HUDEP-2 (cell line): ENCODE data around the gene SHROOM3.

Source experiments
- DNase-seq, 76 experiments: peaks; one replicate each; lab custom pipeline; 2025; ENCODE audit not compliant: unreplicated experiment in 76 of 76; lab: John Stamatoyannopoulos, UW

The SHROOM3 gene

DNA sequence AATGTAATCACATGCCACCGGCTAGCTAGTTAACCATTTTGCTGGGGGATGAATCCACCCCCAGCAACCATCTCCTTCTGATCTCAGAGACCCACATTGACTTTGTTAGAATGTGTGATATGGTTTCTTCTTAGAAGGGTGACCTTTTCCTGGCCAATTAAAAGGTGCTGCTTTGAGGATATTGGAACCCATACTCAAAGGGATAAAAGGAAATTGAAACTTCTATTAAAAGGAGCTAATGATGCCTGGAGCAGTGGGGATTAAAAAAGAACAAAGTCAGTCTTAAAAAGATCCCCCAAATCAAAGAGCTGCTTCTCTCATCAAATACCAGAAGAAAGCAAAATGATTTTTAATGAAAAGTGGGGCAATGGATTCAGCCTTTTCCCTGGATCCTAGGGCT is 214.1 kb downstream of the SHROOM3 start:
- DNase-seq, result no peak

GRCh38 chr4:76651616-76652015 is 216.6 kb downstream of the SHROOM3 start:
- no peak for DNase-seq

GRCh38 chr4:76652389-76652788 is 217.4 kb downstream of the SHROOM3 start:
- DNase-seq, result no peak

- no peak for DNase-seq
Measured at GRCh38 chr4:76654084-76654483, 219.1 kb downstream of the SHROOM3 start.

GRCh38 chr4:76654791-76655190 is 219.8 kb downstream of the SHROOM3 start:
- no peak for DNase-seq

DNA sequence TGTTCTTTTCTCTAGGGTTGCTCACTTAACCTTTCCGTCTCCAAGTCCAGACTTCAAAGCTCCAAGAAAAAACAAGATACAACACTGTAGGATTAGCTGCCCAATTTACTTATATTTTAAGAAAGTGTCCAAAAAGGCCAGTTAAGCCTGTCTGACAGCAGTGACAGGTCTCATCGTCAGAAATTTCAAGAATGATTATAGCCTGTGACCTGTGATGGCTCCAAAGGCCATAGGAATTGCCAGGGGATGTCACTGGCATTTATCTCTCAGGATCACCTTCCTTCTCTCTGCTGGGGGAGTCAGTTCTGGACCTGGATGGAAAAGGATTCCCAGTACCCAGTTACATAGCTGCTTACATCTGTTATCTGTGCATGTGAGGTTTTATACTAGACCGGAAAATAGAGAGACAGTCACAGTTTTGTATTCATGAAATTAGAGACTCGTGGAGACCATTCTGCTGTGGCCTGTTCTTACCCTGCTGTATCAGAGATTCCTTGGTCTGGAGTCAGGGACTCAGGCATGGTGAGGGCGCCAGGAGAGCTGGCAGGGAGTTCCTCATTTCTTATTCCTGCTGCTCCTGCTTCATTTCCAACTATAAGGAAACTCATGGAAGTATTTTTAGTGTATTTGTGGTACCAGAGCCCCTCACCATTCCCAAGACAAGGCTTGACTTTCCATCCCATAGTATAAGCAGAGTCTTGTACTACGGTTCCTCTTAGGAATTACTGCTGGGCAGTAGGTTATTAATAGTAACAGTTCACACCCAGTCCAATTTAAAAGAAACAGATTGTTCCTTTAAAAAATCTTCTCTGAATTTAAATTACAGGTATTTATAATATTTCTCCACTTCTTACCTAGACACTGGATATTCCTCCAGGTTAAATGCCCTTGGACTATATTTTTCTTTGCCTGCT is 220.8 kb downstream of the SHROOM3 start:
- no peak for DNase-seq

DNA sequence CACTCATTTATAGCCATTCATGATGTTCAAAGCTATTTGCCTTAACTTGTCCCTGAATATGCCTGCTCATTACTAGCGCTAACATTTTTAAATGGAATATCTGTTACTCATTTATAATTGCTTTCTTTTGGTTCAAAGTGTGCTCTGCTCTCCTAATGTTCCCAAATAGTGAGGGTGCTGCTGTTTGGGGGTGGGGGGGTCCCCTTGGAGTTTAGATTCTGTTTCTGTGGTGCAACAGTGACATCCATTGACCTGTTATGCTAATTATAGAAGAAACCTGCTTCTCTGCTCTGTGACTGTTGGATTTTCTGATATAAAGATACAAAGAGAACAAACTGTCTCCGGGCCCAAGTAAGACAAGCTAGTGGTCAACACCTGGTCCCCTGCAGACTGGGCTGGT is 222.4 kb downstream of the SHROOM3 start:
- DNase-seq, result no peak

DNA sequence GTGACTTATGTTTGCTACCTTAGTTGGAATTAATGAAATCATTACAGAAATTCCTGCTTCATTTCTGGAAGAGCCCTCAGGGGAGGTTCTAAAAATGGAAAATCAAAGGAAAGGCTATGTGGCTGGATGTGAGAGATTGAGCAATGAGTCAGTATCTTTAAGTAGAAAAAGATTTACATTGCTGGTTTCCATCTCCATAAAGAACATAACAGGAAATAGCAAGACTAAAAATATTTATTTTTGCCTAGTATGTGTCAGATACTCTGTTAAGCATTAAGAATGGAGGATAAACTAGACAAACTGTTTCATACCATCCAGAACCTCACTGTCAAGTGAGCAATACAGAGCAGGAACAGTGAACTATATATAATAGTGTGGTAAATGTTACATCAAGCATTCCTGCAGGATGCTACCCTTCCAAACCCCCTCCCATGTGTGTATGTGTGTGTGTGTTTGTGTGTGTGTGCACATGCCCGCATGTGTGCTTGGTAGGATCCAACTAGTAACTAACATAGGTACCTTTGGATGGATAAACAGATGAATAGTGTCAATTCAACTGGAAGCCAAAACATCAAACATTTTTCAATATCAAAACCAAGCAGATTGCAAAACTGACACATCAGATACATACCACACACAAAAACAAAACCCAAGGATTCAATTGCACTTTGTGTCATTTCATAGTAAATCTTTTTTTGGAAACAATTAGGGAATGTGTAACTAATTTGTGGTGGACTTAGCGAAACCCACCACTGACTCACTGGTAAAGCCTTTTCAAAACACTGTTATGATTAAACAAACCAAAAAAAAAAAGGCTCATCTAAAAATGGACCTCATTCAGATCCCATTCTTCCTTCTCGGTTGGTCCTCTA is 223.4 kb downstream of the SHROOM3 start:
- DNase-seq, result no peak

- no peak for DNase-seq
Measured at GRCh38 chr4:76659103-76659490, 224.1 kb downstream of the SHROOM3 start.

DNA sequence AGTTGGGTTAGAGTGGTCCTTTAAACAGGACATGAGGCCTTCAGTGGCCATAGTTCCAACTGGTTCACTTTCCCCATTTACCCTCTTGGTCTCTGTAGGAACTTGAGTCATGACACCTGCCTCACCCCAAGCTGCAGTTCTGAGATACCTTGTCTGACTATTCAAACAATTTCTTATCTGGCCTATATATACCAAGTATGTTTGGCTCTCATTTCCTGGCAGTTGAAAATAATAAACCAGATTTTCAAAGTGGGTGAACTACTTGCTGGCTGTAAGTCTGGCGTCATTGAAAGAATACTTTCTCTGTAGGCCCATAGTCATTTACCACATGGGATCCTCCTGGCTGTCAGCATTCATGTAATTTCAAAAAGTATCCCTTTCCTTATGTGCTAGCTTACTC is 228.8 kb downstream of the SHROOM3 start:
- DNase-seq, result no peak

DNA sequence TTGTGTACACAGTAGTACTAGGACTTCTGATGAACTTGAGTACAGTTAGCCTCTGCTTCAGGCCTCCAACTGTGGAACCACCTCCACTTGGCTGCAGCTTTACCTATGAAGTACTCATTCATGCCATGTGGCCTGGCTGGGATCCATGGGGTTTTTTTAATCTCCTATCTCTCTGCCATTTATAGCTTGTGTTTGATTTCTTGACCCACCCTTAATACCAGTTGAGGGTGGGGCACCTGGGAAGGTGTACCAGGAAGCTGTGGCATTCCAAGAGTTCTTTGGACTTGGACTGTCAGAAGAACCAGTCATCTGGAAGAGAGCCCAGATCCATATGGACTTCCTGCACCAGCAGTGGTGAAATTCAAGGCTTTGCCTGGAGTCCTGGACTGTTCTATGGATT is 230.1 kb downstream of the SHROOM3 start:
- DNase-seq, result no peak

- no peak for DNase-seq
Measured at GRCh38 chr4:76665721-76666120, 230.7 kb downstream of the SHROOM3 start.

- DNase-seq, result no peak
Measured at GRCh38 chr4:76666944-76667532, 232.0 kb downstream of the SHROOM3 start.

- no peak for DNase-seq
Measured at GRCh38 chr4:76670631-76671030, 235.6 kb downstream of the SHROOM3 start.

GRCh38 chr4:76673362-76673761 is 238.3 kb downstream of the SHROOM3 start:
- DNase-seq, result no peak

- DNase-seq, result no peak
Measured at GRCh38 chr4:76674983-76675382, 240.0 kb downstream of the SHROOM3 start.

- DNase-seq, result no peak
Measured at GRCh38 chr4:76677571-76678326, 242.7 kb downstream of the SHROOM3 start.

- no peak for DNase-seq
Measured at GRCh38 chr4:76679691-76680090, 244.7 kb downstream of the SHROOM3 start.

GRCh38 chr4:76680952-76681351 is 245.9 kb downstream of the SHROOM3 start:
- no peak for DNase-seq

- no peak for DNase-seq
Measured at GRCh38 chr4:76681996-76682395, 247.0 kb downstream of the SHROOM3 start.

- no peak for DNase-seq
Measured at GRCh38 chr4:76683144-76683543, 248.1 kb downstream of the SHROOM3 start.
